ENCODE results near the gene KAT6B. TPM values are rescaled to one million over a fixed set of nuclear protein-coding genes. Genes with fewer than 3 reads are reported as not detected.

Gene KAT6B
- total and polyA plus RNA-seq, 2 donors from 2014 or later: 2.9 to 34.2 TPM

GRCh38 chr10:75023074-75023473 lies 196.7 kb downstream of the KAT6B start:
- intact Hi-C loops (cut with DNase I): no loop called here

GRCh38 chr10:75024971-75025523 lies 198.6 kb downstream of the KAT6B start:
- H3K27ac ChIP-seq (ENCODE audit: low read depth in 2 of 2, low read length in 2 of 2): no peak overlapping the region
- no peak overlapping the region for H3K9ac ChIP-seq (ENCODE audit: low read length in 3 of 3)
- DNase-seq (no peak), FAIRE-seq (no peak)
- intact Hi-C loops (cut with DNase I): no loop called here
- peaks cover 0 to 3% (median 0%) of the 10 kb centered on the region in 3 donors for H3K4me1 ChIP-seq (ENCODE audit: control insufficient read depth in 2 of 3, insufficient read depth in 2 of 3, low read depth in 1 of 3, low read length in 3 of 3)
- H3K9me3 ChIP-seq (ENCODE audit: control insufficient read depth in 2 of 3, insufficient read depth in 1 of 3, low read length in 3 of 3): no peaks in the 10 kb centered on the region
- H3K36me3 ChIP-seq (ENCODE audit: control insufficient read depth in 2 of 3, insufficient read depth in 3 of 3, low read length in 3 of 3): peaks cover 13 to 31% (median 28%) of the 10 kb centered on the region in 3 donors
- H3K27me3 ChIP-seq (ENCODE audit: control insufficient read depth, insufficient read depth, low read length): no peaks in the 10 kb centered on the region
- TF ChIP-seq CTCF (IDR thresholded peaks at IDR 0.05; ENCODE audit: borderline replicate concordance, extremely low read depth, insufficient read depth): no peak
- no peak overlapping the region for H3K4me3 ChIP-seq (ENCODE audit: low read length in 3 of 3)

More at GRCh38 chr10:75023074-75023473, 196.7 kb downstream of the KAT6B start:
- H3K4me3 ChIP-seq (ENCODE audit: low read length in 3 of 3): no peak overlapping the region
- H3K4me1 ChIP-seq (ENCODE audit: control insufficient read depth in 2 of 3, insufficient read depth in 2 of 3, low read depth in 1 of 3, low read length in 3 of 3): no peaks in the 10 kb centered on the region
- H3K36me3 ChIP-seq (ENCODE audit: control insufficient read depth in 2 of 3, insufficient read depth in 3 of 3, low read length in 3 of 3): peaks cover 11 to 21% (median 13%) of the 10 kb centered on the region in 3 donors
- no peak for TF ChIP-seq CTCF (IDR thresholded peaks at IDR 0.05; ENCODE audit: borderline replicate concordance, extremely low read depth, insufficient read depth)
- no peak for DNase-seq
- H3K27me3 ChIP-seq (ENCODE audit: control insufficient read depth, insufficient read depth, low read length): no peaks in the 10 kb centered on the region
- H3K27ac ChIP-seq (ENCODE audit: low read depth in 2 of 2, low read length in 2 of 2): no peak overlapping the region
- no peak for FAIRE-seq
- H3K9me3 ChIP-seq (ENCODE audit: control insufficient read depth in 2 of 3, insufficient read depth in 1 of 3, low read length in 3 of 3): no peaks in the 10 kb centered on the region
- no peak overlapping the region for H3K9ac ChIP-seq (ENCODE audit: low read length in 3 of 3)

- no peak for TF ChIP-seq CTCF (IDR thresholded peaks at IDR 0.05; ENCODE audit: borderline replicate concordance, extremely low read depth, insufficient read depth)
- H3K27ac ChIP-seq (ENCODE audit: low read depth in 2 of 2, low read length in 2 of 2): no peak overlapping the region
- intact Hi-C loops (cut with DNase I): no loop called here
- H3K4me3 ChIP-seq (ENCODE audit: low read length in 3 of 3): no peak overlapping the region
- DNase-seq (no peak), FAIRE-seq (no peak)
- H3K27me3 ChIP-seq (ENCODE audit: control insufficient read depth, insufficient read depth, low read length): no peaks in the 10 kb centered on the region
- H3K9ac ChIP-seq (ENCODE audit: low read length in 3 of 3): no peak overlapping the region
- peaks cover 15 to 33% (median 27%) of the 10 kb centered on the region in 3 donors for H3K36me3 ChIP-seq (ENCODE audit: control insufficient read depth in 2 of 3, insufficient read depth in 3 of 3, low read length in 3 of 3)
- no peaks in the 10 kb centered on the region for H3K9me3 ChIP-seq (ENCODE audit: control insufficient read depth in 2 of 3, insufficient read depth in 1 of 3, low read length in 3 of 3)
- H3K4me1 ChIP-seq (ENCODE audit: control insufficient read depth in 2 of 3, insufficient read depth in 2 of 3, low read depth in 1 of 3, low read length in 3 of 3): peaks cover 0 to 3% (median 0%) of the 10 kb centered on the region in 3 donors
Observed at GRCh38 chr10:75028049-75028448, 201.6 kb downstream of the KAT6B start.

GRCh38 chr10:75028748-75029147 lies 202.3 kb downstream of the KAT6B start:
- no peaks in the 10 kb centered on the region for H3K27me3 ChIP-seq (ENCODE audit: control insufficient read depth, insufficient read depth, low read length)
- no peaks in the 10 kb centered on the region for H3K9me3 ChIP-seq (ENCODE audit: control insufficient read depth in 2 of 3, insufficient read depth in 1 of 3, low read length in 3 of 3)
- TF ChIP-seq CTCF (IDR thresholded peaks at IDR 0.05; ENCODE audit: borderline replicate concordance, extremely low read depth, insufficient read depth): no peak
- FAIRE-seq: no peak
- no peak for DNase-seq
- peaks cover 15 to 33% (median 25%) of the 10 kb centered on the region in 3 donors for H3K36me3 ChIP-seq (ENCODE audit: control insufficient read depth in 2 of 3, insufficient read depth in 3 of 3, low read length in 3 of 3)
- no peak overlapping the region for H3K27ac ChIP-seq (ENCODE audit: low read depth in 2 of 2, low read length in 2 of 2)
- H3K4me3 ChIP-seq (ENCODE audit: low read length in 3 of 3): no peak overlapping the region
- peaks cover 0 to 3% (median 0%) of the 10 kb centered on the region in 3 donors for H3K4me1 ChIP-seq (ENCODE audit: control insufficient read depth in 2 of 3, insufficient read depth in 2 of 3, low read depth in 1 of 3, low read length in 3 of 3)
- H3K9ac ChIP-seq (ENCODE audit: low read length in 3 of 3): no peak overlapping the region
- intact Hi-C loops (cut with DNase I): no loop called here
